Choroid plexus epithelial cell (primary cell): Measurements from ENCODE around the gene FHIP1A.

ENCODE experiments used
- DNase-seq: peaks from one replicate; pipeline ENCODE4 v3.0.0-alpha.2; 2010; ENCODE audit warnings: low read depth
- H3K4me3 ChIP-seq: 2 replicates; pipeline ENCODE4 v1.5.1; 2011; ENCODE audit warnings: low read depth, mild to moderate bottlenecking, control low read depth, low read length, moderate library complexity
- TF ChIP-seq, protein P1 (sequence below): conservative IDR thresholded peaks from 2 replicates; pipeline ENCODE4 v1.5.1; 2011; ENCODE audit warnings: low read depth, mild to moderate bottlenecking, control low read depth, inconsistent platforms, low read length, moderate library complexity

The FHIP1A gene

DNA sequence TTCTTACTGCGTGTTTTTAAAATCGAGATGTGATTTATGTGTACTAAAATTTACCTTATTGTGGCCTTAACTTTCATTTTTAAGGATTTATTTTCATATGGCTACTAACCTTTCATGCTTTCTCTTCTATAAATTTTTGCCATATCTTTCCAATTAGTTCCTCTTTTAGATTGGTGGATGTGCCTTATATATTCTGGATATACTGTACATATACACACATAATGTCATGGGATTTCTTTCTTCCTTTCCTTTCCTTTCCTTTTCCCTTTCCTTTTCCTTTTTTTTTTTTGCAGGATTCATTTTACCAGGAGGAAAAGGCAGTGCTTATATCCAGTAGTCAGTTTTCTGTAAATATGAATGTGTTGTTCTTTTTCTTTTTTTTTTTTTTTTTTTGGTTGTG is 37.2 kb downstream of the FHIP1A start:
- TF ChIP-seq, protein P1, sequence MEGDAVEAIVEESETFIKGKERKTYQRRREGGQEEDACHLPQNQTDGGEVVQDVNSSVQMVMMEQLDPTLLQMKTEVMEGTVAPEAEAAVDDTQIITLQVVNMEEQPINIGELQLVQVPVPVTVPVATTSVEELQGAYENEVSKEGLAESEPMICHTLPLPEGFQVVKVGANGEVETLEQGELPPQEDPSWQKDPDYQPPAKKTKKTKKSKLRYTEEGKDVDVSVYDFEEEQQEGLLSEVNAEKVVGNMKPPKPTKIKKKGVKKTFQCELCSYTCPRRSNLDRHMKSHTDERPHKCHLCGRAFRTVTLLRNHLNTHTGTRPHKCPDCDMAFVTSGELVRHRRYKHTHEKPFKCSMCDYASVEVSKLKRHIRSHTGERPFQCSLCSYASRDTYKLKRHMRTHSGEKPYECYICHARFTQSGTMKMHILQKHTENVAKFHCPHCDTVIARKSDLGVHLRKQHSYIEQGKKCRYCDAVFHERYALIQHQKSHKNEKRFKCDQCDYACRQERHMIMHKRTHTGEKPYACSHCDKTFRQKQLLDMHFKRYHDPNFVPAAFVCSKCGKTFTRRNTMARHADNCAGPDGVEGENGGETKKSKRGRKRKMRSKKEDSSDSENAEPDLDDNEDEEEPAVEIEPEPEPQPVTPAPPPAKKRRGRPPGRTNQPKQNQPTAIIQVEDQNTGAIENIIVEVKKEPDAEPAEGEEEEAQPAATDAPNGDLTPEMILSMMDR: no peak
- H3K4me3 ChIP-seq: no peak overlapping the region
- DNase-seq: no peak

DNA sequence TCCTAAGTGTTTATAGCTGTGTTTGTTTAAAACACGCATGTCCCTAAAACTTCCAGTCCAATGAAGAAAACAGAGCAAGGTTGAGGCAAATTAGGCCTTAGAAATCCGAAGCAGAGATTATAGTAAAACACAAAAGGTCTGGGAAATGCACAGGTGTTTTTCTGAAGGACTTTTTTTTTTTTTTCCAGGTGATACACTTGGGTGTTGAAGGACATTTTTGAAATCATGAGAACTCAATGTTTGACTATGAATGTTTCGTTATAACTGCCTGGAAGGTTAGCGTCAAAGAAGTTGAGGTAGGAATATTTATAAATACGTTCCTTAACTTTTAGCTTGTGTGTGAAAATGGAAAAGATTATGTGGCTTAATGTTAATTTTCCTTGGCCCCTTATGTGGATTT is 45.5 kb downstream of the FHIP1A start:
- DNase-seq: no peak
- no peak overlapping the region for H3K4me3 ChIP-seq
- TF ChIP-seq, protein P1: no peak

DNA sequence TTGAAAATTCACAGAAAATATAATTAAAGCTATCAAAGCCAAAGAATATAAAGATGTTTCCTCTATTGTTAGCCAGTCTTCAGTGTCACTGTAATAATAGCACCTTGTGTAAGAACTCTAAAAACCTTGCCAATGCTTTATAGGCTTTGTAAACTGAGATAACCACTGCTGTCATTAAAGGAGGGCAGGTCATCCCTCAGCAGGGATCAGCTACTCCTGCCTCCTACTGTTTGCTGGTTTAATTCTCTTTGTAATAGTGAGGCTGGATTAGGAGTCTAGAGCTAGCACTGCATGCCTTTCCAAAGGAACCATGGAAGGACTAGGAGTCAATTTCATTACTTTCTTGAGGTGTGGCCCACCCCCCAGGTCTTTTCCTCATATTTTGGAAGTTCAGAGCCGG is 46.2 kb downstream of the FHIP1A start:
- TF ChIP-seq, protein P1: peak; percentile 25
- peak; percentile 7 for DNase-seq
- H3K4me3 ChIP-seq: no peak overlapping the region

DNA sequence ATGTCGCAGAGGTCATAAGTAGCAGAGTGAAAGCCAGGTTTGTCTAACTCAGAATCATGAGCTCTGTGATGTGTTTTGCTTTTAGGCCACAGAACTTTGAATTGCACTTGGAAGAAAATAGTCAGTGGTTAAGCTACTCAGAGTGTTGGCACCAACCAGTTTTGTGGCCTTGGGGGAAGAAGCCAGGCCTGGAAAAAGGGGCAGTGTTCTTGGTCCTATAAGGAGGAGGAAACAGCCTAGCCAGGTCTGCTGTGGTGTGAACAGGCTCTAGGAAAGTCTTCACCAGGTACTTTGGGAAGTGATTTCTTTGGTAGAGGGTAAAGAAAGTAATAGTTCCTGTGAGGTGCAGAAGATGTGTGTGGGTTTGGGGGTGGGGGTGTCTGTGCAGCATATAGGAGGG is 49.2 kb downstream of the FHIP1A start:
- TF ChIP-seq, protein P1: no peak
- DNase-seq: no peak
- no peak overlapping the region for H3K4me3 ChIP-seq
